Skeletal muscle satellite cell (primary cell): ENCODE measurements around the gene AGPAT2.

Experiments
- H3K27me3 ChIP-seq: 2 replicates; pipeline ENCODE4 v1.7.0; 2013; ENCODE audit warnings: low read length; ENCODE audit not compliant: control insufficient read depth, insufficient read depth
- H3K36me3 ChIP-seq: 2 replicates; pipeline ENCODE4 v1.7.0; 2013; ENCODE audit warnings: mild to moderate bottlenecking, control low read depth, low read length; ENCODE audit not compliant: insufficient read depth
- H3K4me1 ChIP-seq: 2 replicates; pipeline ENCODE4 v1.7.0; 2013; ENCODE audit warnings: low read length; ENCODE audit not compliant: control insufficient read depth, insufficient read depth
- H3K4me2 ChIP-seq: 2 replicates; pipeline ENCODE4 v1.7.0; 2013; ENCODE audit warnings: mild to moderate bottlenecking, low read length
- H3K4me3 ChIP-seq: 2 replicates; pipeline ENCODE4 v1.7.0; 2013; ENCODE audit warnings: low read length
- H3K9ac ChIP-seq: 2 replicates; pipeline ENCODE4 v1.7.0; 2013; ENCODE audit warnings: mild to moderate bottlenecking, low read depth, low read length, moderate library complexity
- H3K9me3 ChIP-seq: replicated peaks from 2 replicates; pipeline ENCODE4 v1.7.0; 2013; ENCODE audit warnings: mild to moderate bottlenecking, control low read depth, low read length

The AGPAT2 gene

DNA sequence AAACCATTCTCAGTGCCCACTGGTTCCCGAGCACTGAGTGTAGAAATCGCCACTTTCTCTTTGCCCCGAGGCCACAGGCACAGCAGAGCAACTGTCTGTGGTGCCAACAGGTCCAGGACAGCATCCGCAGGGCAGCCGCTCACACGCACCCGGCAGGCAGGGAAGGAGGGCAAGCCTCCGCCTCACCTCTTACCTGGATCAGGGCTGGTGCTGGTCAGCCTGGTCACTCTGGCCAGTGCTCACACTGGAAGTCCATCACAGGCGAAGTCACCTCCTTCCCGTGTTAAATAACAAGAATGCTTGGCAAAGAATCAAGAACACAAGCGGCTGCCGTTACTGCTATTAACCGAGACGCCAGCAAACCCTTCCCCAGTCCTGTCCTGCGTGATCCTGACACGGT lies 38.9 kb upstream of the AGPAT2 start:
- peak overlapping the region; percentile 99 for H3K4me2 ChIP-seq
- peaks cover 31% of the 10 kb centered on the region for H3K4me1 ChIP-seq
- peak overlapping the region; percentile 95 for H3K9ac ChIP-seq
- H3K4me3 ChIP-seq, result peak overlapping the region; percentile 96
- no peaks in the 10 kb centered on the region for H3K9me3 ChIP-seq
- H3K36me3 ChIP-seq, result peaks cover 44% of the 10 kb centered on the region
- H3K27me3 ChIP-seq, result no peaks in the 10 kb centered on the region

DNA sequence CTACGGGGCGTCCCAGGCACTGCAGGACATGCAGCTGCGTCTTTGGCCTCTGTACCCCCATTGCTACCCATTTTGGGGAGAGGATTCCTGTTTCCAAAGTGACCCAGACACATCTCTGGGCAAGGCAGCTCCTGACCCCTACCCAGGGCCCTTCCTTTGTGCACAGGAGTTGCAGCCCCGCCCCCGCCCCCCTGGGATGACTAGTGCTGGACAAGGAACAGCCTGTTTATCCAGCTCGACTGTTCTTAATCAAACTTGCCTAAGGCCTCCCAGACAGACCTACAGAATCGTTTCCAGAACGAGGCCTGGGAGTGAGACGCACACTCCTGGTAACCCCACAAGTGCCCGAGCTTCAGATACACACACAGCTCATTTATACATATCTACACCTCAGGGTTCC lies 38.4 kb upstream of the AGPAT2 start:
- Histone ChIP-seq H3K36me3 (peaks cover 44% of the 10 kb centered on the region), H3K4me2 (peak overlapping the region; percentile 99), H3K9ac (peak overlapping the region; percentile 41), H3K27me3 (no peaks in the 10 kb centered on the region), H3K4me3 (peak overlapping the region; percentile 96), H3K4me1 (peaks cover 33% of the 10 kb centered on the region), H3K9me3 (no peaks in the 10 kb centered on the region)

DNA sequence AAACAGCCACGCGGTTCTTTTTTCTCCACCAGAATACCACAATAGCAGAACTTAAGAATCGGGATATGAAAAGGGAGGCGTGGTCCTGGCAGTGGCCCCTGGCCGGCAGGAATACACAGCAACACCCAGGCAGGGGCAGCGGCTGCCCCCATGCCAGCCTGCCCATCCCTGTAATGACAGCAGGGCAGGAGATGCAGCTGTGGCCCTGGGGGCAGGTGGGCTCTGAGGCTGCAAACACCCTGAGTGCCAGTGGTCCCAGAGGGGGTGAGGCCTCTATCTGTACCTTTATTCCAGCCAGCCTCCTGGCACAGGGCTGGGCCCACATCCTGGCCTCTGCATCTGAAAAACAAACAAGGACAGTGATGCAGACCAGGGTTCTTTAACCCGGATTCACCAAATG lies 37.5 kb upstream of the AGPAT2 start:
- Histone ChIP-seq H3K4me3 (no peak overlapping the region), H3K4me1 (peaks cover 33% of the 10 kb centered on the region), H3K27me3 (no peaks in the 10 kb centered on the region), H3K4me2 (no peak overlapping the region), H3K36me3 (peaks cover 44% of the 10 kb centered on the region), H3K9me3 (no peaks in the 10 kb centered on the region), H3K9ac (no peak overlapping the region)

DNA sequence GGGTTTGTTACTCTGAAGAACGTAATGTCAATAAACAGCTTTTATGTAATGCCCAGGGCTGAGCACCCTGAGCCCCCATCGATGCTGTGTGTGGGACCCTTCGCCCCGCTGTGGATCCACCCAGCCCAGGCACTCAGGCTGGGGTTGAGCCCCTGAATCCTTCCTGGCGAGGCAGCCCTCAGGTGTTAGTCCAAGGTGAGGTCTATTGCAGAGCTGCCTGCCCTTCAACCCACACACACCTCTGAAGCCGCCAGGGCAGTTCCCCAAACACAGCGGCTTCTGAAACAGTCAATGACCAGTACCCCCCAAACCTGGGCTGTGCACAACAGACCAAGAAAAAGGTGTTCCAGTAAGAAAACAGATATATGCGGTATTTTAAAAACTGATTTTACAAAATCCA lies 36.7 kb upstream of the AGPAT2 start:
- H3K9ac ChIP-seq, result no peak overlapping the region
- H3K27me3 ChIP-seq, result no peaks in the 10 kb centered on the region
- no peak overlapping the region for H3K4me3 ChIP-seq
- no peak overlapping the region for H3K4me2 ChIP-seq
- H3K4me1 ChIP-seq, result peaks cover 28% of the 10 kb centered on the region
- H3K9me3 ChIP-seq, result no peaks in the 10 kb centered on the region
- peaks cover 44% of the 10 kb centered on the region for H3K36me3 ChIP-seq

DNA sequence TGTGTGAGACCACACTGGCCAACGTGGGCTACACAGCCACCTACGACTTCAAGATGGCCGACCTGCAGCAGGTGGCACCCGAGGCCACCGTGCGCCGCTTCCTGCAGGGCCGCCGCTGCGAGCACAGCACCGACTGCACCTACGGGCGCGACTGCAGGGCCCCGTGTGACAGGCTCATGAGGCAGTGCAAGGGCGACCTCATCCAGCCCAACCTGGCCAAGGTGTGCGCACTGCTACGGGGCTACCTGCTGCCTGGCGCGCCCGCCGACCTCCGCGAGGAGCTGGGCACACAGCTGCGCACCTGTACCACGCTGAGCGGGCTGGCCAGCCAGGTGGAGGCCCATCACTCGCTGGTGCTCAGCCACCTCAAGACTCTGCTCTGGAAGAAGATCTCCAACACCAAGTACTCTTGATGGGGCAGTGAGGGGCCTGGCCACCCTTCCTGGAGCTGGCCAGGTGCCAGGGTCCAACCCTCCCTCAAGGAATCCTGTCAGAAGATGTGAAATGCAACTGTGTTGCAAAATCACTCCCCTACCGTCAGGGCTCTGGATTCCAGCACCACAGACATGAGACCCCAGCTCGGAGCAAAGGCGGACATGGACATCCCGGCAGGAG lies 36.2 kb upstream of the AGPAT2 start:
- Histone ChIP-seq H3K27me3 (no peaks in the 10 kb centered on the region), H3K4me3 (no peak overlapping the region), H3K4me1 (peaks cover 25% of the 10 kb centered on the region), H3K9me3 (no peaks in the 10 kb centered on the region), H3K36me3 (peaks cover 44% of the 10 kb centered on the region), H3K9ac (no peak overlapping the region), H3K4me2 (no peak overlapping the region)

DNA sequence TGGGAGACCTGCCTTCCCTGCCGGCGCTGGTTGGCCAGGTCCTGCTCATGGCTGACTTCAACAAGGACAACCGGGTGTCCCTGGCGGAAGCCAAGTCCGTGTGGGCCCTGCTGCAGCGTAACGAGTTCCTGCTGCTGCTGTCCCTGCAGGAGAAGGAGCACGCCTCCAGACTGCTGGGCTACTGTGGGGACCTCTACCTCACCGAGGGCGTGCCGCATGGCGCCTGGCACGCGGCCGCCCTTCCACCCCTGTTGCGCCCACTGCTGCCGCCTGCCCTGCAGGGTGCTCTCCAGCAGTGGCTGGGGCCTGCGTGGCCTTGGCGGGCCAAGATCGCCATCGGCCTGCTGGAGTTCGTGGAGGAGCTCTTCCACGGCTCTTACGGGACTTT lies 35.7 kb upstream of the AGPAT2 start:
- Histone ChIP-seq H3K36me3 (peaks cover 44% of the 10 kb centered on the region), H3K9ac (no peak overlapping the region), H3K4me1 (peaks cover 25% of the 10 kb centered on the region), H3K4me2 (no peak overlapping the region), H3K4me3 (no peak overlapping the region), H3K9me3 (no peaks in the 10 kb centered on the region), H3K27me3 (no peaks in the 10 kb centered on the region)

DNA sequence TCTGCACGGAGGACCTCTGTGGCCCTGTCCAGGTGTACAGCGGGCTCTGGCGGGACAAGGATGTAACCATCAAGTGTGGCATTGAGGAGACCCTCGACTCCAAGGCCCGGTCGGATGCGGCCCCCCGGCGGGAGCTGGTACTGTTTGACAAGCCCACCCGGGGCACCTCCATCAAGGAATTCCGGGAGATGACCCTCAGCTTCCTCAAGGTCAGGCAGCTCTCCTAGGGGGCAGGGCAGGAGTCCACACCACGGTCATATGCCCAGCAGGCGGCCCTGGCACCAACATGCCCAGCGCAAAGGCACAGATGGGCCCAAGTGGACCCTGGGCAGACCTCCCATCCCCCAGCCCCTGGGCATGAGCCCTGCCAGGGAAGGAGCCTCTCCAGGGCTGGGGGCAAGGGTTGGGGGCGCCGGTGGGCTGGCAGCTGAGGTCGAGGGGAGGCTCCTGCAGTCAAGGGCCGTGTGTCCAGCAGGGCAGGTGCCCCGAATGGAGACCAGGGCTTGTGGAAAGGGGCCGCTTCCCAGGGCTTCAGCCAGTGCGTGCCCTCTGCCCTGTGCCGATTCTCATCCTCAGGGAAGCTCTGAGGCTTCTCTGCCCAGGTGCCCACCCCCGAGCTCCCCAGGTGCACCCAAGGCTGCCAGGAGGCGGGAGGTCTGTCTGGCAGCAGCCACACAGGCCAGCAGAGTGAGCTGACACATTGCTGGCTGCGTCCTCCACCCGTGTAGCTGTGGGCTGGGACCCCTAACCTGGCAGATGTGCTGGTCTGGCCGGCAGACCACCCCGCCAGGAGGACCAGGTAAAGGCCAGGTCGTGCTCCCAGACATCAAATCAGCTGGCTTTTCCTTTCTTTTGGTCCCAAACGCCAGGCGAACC lies 35.1 kb upstream of the AGPAT2 start:
- Histone ChIP-seq H3K4me1 (peaks cover 25% of the 10 kb centered on the region), H3K4me3 (no peak overlapping the region), H3K36me3 (peaks cover 44% of the 10 kb centered on the region), H3K4me2 (no peak overlapping the region), H3K27me3 (no peaks in the 10 kb centered on the region), H3K9ac (no peak overlapping the region), H3K9me3 (no peaks in the 10 kb centered on the region)

DNA sequence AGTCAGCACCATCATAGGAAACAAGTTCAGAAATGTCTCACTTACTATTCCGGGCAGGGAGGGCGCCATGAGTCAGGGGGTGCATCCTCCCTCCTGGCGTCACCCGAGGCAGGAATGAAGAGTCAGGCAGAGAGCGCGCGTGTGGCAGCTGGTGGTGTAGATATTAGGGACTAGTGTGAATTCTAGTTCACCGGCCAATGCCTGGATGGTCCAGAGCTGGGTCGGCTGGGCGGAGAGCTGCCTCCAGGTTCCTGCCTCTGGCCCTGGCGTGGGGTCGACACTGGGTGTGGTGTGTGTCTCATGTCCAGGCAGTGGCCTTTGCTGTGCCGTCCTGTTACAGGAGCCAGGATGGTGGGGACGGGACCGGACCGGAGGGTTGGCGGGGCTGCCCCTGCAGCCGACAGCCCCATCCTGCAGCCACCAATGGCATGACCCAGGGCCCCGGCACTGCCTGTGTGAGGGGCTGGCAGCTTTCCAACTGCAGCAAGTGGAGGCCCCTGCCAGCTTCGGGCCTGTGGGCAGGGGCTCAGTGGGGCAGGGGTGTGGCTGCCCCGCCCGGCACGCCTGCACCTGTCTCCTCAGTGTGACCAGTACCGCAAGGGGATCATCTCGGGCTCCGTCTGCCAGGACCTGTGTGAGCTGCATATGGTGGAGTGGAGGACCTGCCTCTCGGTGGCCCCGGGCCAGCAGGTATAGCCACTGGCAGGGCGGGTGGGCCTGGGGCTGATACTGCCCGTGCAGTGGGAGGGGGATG lies 34.3 kb upstream of the AGPAT2 start:
- Histone ChIP-seq H3K9ac (no peak overlapping the region), H3K36me3 (peaks cover 39% of the 10 kb centered on the region), H3K4me1 (peaks cover 21% of the 10 kb centered on the region), H3K4me2 (no peak overlapping the region), H3K27me3 (no peaks in the 10 kb centered on the region), H3K4me3 (no peak overlapping the region), H3K9me3 (no peaks in the 10 kb centered on the region)

DNA sequence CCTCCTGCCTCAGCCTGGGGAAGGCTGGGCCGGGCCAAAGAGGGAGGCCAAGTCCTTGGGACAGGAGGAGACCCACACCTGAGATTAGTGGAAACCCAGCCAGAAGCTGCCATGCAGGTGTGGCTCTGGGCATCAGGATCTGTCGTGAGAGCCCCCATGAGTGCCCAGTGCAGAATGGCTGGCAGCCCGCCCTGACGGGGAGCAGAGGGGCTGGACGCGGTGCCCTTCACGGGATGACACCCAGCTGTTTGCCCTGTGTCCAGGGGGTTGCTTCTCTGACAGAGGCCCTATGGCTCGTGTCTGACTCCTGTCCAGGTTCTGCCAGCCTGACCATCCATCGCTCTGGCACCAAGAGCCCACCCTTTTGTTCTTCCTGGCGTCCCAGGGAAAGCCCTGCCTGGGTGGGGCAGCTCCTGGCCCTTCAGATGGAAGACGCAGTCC lies 33.7 kb upstream of the AGPAT2 start:
- Histone ChIP-seq H3K27me3 (peaks cover 1% of the 10 kb centered on the region), H3K9ac (no peak overlapping the region), H3K4me2 (no peak overlapping the region), H3K36me3 (peaks cover 33% of the 10 kb centered on the region), H3K4me1 (peaks cover 15% of the 10 kb centered on the region), H3K4me3 (no peak overlapping the region), H3K9me3 (no peaks in the 10 kb centered on the region)

DNA sequence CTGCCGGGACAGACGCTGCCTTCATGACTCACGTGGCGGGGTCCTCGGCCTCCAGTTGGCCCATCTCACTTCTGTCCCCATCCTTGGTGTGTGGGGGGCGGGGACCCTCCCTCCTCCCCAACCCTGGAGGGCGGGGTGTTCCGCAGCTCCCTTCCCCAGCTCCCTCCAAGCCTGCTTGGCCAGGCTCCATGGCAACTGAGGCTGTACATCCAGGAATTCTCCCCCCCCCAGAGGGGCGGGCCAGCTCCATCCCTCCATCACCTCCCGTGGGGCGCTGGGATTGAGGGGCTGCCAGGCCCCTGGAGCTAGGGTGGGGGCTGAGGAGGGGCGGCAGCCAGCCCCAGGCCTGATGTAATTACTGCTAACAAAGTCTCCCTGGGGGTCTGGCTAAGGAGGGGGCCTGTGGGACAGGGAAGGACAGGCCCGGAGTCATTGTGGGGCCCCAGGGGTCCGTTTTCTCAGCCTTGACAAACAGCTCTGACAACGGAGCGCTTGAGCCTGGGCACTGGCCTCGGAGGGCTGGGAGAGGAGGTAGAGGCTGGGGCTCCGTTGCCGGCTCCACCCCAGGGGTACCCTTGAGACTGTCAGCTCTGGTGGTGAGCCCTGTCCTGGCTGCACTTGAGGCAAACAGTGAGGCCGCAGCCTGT lies 33.1 kb upstream of the AGPAT2 start:
- Histone ChIP-seq H3K4me2 (no peak overlapping the region), H3K9me3 (no peaks in the 10 kb centered on the region), H3K36me3 (peaks cover 28% of the 10 kb centered on the region), H3K4me3 (no peak overlapping the region), H3K9ac (no peak overlapping the region), H3K27me3 (peaks cover 5% of the 10 kb centered on the region), H3K4me1 (peaks cover 9% of the 10 kb centered on the region)

DNA sequence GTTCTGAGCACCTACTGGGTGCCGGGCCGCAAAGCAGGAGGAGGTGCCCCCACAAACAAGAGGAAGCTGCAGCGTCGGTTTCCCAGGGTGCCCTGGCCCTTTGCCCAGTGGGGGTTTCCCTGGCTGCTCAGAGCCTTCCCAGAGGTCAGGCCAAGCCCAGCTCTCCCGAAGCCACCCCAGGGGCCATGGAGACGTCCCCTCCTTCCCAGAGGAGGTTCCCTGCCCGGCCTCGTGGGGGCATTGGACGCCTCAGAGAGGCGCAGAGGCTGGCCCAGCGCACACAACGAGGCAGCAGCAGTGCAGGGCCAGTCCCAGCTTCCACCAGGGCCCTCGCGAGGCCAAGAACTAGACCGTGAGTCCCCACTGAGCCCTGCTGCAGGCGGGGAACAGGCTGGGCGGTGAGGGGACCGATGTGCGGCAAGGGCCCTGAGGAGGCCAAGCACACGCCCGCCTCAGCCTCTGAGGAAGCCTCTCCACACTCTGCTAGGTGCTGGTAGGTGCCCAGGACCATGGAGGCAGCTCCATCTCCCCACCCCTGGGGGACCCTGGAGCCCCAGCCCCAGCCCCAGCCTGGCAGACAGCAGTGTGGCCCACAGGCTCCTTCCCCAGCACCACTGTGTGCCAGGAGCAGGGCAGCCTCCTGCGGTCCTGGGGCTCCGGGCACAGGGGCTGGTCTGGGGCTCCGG lies 32.1 kb upstream of the AGPAT2 start:
- Histone ChIP-seq H3K9ac (no peak overlapping the region), H3K36me3 (peaks cover 20% of the 10 kb centered on the region), H3K4me2 (no peak overlapping the region), H3K9me3 (no peaks in the 10 kb centered on the region), H3K27me3 (peaks cover 10% of the 10 kb centered on the region), H3K4me3 (no peak overlapping the region), H3K4me1 (peaks cover 9% of the 10 kb centered on the region)
